H1 (cell line): Measurements from ENCODE around the gene SLC30A7. TPM values are rescaled to one million over a fixed set of nuclear protein-coding genes. Genes with fewer than 3 reads are reported as not detected.

ENCODE experiments used
- CTCF ChIA-PET: fragments of 300-600 bp; sonication (Branson Sonifier 250); formaldehyde crosslinking; loops from one replicate; lab custom pipeline; 2021; ENCODE audit not compliant: partially characterized antibody; lab: Charles Lee
- POLR2A ChIA-PET: fragments of 300-600 bp; sonication (Branson Sonifier 250); formaldehyde crosslinking; loops from one replicate; lab custom pipeline; 2021; ENCODE audit warnings: inconsistent platforms; ENCODE audit not compliant: partially characterized antibody; lab: Charles Lee
- DNase-seq, 2 experiments: peaks; one replicate each; pipeline versions ENCODE4 v3.0.0 to v3.0.0-alpha.2; 2010 to 2022; ENCODE audit warnings: low spot score in 2 of 2, low read depth in 1 of 2, mixed read lengths in 1 of 2
- FAIRE-seq: peaks from 2 replicates; lab custom pipeline; 2011; peaks lifted over from hg19 to GRCh38; lab: Jason Lieb, UNC
- H2AFZ ChIP-seq: 2 replicates; pipeline ENCODE4 v1.8.1; 2012; ENCODE audit warnings: low read length, inconsistent platforms
- H2AK5ac ChIP-seq: 2 replicates; pipeline ENCODE4 v1.6.1; 2013; ENCODE audit warnings: low read depth, low read length
- H2BK120ac ChIP-seq: replicated peaks from 2 replicates; pipeline ENCODE3; 2013; ENCODE audit warnings: low read depth, low read length, inconsistent platforms
- H2BK12ac ChIP-seq: 2 replicates; pipeline ENCODE4 v1.6.1; 2013; ENCODE audit warnings: low read depth, low read length
- H2BK15ac ChIP-seq: 2 replicates; pipeline ENCODE4 v1.6.1; 2013; ENCODE audit warnings: low read length
- H2BK20ac ChIP-seq: 2 replicates; pipeline ENCODE4 v1.6.1; 2013; ENCODE audit warnings: low read length
- H2BK5ac ChIP-seq: 2 replicates; pipeline ENCODE4 v1.6.1; 2013; ENCODE audit warnings: low read depth, low read length
- H3K14ac ChIP-seq: 2 replicates; pipeline ENCODE4 v1.6.1; 2013; ENCODE audit warnings: inconsistent platforms; ENCODE audit not compliant: insufficient read length
- H3K18ac ChIP-seq: 2 replicates; pipeline ENCODE4 v1.6.1; 2013; ENCODE audit warnings: low read length; ENCODE audit errors: extremely low read depth
- H3K23ac ChIP-seq: 2 replicates; pipeline ENCODE4 v1.6.1; 2013; ENCODE audit warnings: inconsistent platforms; ENCODE audit not compliant: insufficient read length
- H3K23me2 ChIP-seq: 2 replicates; pipeline ENCODE4 v1.6.1; 2013; ENCODE audit warnings: low read depth, low read length
- H3K27ac ChIP-seq: 2 replicates; pipeline ENCODE4 v1.6.1; 2011; ENCODE audit warnings: low read depth, low read length, inconsistent platforms
- H3K27me3 ChIP-seq, 4 experiments: replicated peaks in 1 of 4; 1 replicate in 1 of 4; 2 replicates in 3 of 4; pipeline versions ENCODE4 v1.6.1 to v1.8.1; 2011 to 2013; ENCODE audit warnings: low read length in 3 of 4, mild to moderate bottlenecking in 3 of 4, inconsistent platforms in 2 of 4, mixed read lengths in 2 of 4, moderate library complexity in 1 of 4; ENCODE audit not compliant: control insufficient read depth in 3 of 4, insufficient read depth in 3 of 4; ENCODE audit errors: extremely low read depth in 1 of 4
- H3K36me3 ChIP-seq, 4 experiments: 2 replicates each; pipeline versions ENCODE4 v1.6.1 to v1.8.1; 2011 to 2013; ENCODE audit warnings: mild to moderate bottlenecking in 4 of 4, low read length in 3 of 4, moderate library complexity in 2 of 4, control low read depth in 1 of 4, inconsistent platforms in 1 of 4; ENCODE audit not compliant: insufficient read depth in 4 of 4, control insufficient read depth in 2 of 4
- H3K4ac ChIP-seq: replicated peaks from 2 replicates; pipeline ENCODE3; 2013; ENCODE audit warnings: low read length, low read depth, mixed read lengths, inconsistent platforms; ENCODE audit not compliant: insufficient read length
- H3K4me1 ChIP-seq, 4 experiments: replicated peaks in 1 of 4; 1 replicate in 1 of 4; 2 replicates in 3 of 4; pipeline versions ENCODE4 v1.6.1 to v1.8.1; 2011 to 2013; ENCODE audit warnings: low read length in 3 of 4, inconsistent platforms in 2 of 4, mixed read lengths in 1 of 4; ENCODE audit not compliant: insufficient read depth in 4 of 4, control insufficient read depth in 3 of 4
- H3K4me2 ChIP-seq, 2 experiments: 2 replicates each; pipeline versions ENCODE4 v1.6.1 to v1.8.1; 2011 to 2013; ENCODE audit warnings: low read depth in 2 of 2, low read length in 2 of 2, control low read depth in 1 of 2, inconsistent platforms in 1 of 2, mild to moderate bottlenecking in 1 of 2; ENCODE audit not compliant: insufficient read depth in 1 of 2
- H3K4me3 ChIP-seq, 4 experiments: fragments of 200-600, 300-600 bp in 1 of 4; sonication (generic), shearing (Covaris generic), sonication (Bioruptor Twin) in 1 of 4; 2 replicates each; pipeline versions ENCODE4 v1.5.1 to v1.8.1; 2011 to 2016; ENCODE audit warnings: low read length in 4 of 4, low read depth in 3 of 4, control low read depth in 2 of 4, inconsistent platforms in 2 of 4, mild to moderate bottlenecking in 2 of 4, mixed read lengths in 1 of 4, moderate library complexity in 1 of 4; ENCODE audit not compliant: insufficient read depth in 2 of 4; ENCODE audit errors: extremely low read depth in 1 of 4
- H3K56ac ChIP-seq: replicated peaks from 2 replicates; pipeline ENCODE3; 2013; ENCODE audit warnings: low read depth, mild to moderate bottlenecking, mixed read lengths, low read length, inconsistent platforms; ENCODE audit not compliant: insufficient read length
- H3K79me1 ChIP-seq: 2 replicates; pipeline ENCODE4 v1.6.1; 2013; ENCODE audit warnings: low read depth, low read length, control low read depth
- H3K79me2 ChIP-seq, 2 experiments: 2 replicates each; pipeline versions ENCODE4 v1.6.1 to v1.8.1; 2012 to 2013; ENCODE audit warnings: low read length in 2 of 2, mild to moderate bottlenecking in 2 of 2, inconsistent platforms in 1 of 2; ENCODE audit not compliant: insufficient read depth in 2 of 2, control insufficient read depth in 1 of 2
- H3K9ac ChIP-seq, 4 experiments: replicated peaks in 1 of 4; 1 replicate in 1 of 4; 2 replicates in 3 of 4; pipeline versions ENCODE4 v1.6.1 to v1.8.1; 2011 to 2013; ENCODE audit warnings: low read depth in 3 of 4, low read length in 3 of 4, control low read depth in 2 of 4, mild to moderate bottlenecking in 2 of 4, moderate library complexity in 2 of 4, inconsistent platforms in 1 of 4; ENCODE audit errors: extremely low read depth in 1 of 4
- H3K9me3 ChIP-seq, 2 experiments: 2 replicates each; pipeline versions ENCODE4 v1.6.1 to v1.8.1; 2012 to 2013; ENCODE audit warnings: mild to moderate bottlenecking in 2 of 2, moderate library complexity in 2 of 2, control low read depth in 1 of 2, inconsistent platforms in 1 of 2, low read depth in 1 of 2, low read length in 1 of 2, mixed read lengths in 1 of 2; ENCODE audit not compliant: insufficient read depth in 2 of 2
- H4K20me1 ChIP-seq, 2 experiments: replicated peaks in 1 of 2; 2 replicates each; pipeline versions ENCODE3 to v1.8.1; 2011 to 2013; ENCODE audit warnings: inconsistent platforms in 2 of 2, low read length in 2 of 2, mild to moderate bottlenecking in 1 of 2; ENCODE audit not compliant: insufficient read depth in 2 of 2, control insufficient read depth in 1 of 2
- H4K5ac ChIP-seq: 2 replicates; pipeline ENCODE4 v1.6.1; 2013; ENCODE audit warnings: low read length, low read depth, mixed read lengths, inconsistent platforms; ENCODE audit not compliant: insufficient read length
- H4K8ac ChIP-seq: 2 replicates; pipeline ENCODE4 v1.8.0; 2013; ENCODE audit warnings: mild to moderate bottlenecking, moderate library complexity, low read length, inconsistent platforms; ENCODE audit not compliant: insufficient read depth; ENCODE audit errors: extremely low read depth
- H4K91ac ChIP-seq: replicated peaks from 2 replicates; pipeline ENCODE3; 2013; ENCODE audit warnings: low read length, mixed read lengths, inconsistent platforms; ENCODE audit not compliant: insufficient read length
- CBX8 ChIP-seq: fragments of 300-800, 300-1000 bp; sonication (generic); IDR thresholded peaks from 2 replicates; pipeline ENCODE4 v1.7.1; 2016; ENCODE audit warnings: low read depth, low read length, borderline replicate concordance
- CHD2 ChIP-seq: IDR thresholded peaks from 2 replicates; pipeline ENCODE4 v1.6.1; 2012; ENCODE audit warnings: low read length, improper control_type of control experiment
- EGR1 ChIP-seq: IDR thresholded peaks from 2 replicates; pipeline ENCODE4 v1.6.1; 2011; ENCODE audit warnings: low read depth, low read length, borderline replicate concordance
- GABPA ChIP-seq: IDR thresholded peaks from 2 replicates; pipeline ENCODE4 v1.6.1; 2011; ENCODE audit warnings: mild to moderate bottlenecking, low read length, moderate library complexity, borderline replicate concordance; ENCODE audit not compliant: insufficient read depth
- KDM1A ChIP-seq: fragments of 200-600, 300-600 bp; sonication (generic); IDR thresholded peaks from 2 replicates; pipeline ENCODE4 v1.7.1; 2016; ENCODE audit warnings: mild to moderate bottlenecking, low read length, borderline replicate concordance
- RFX5 ChIP-seq: IDR thresholded peaks from 2 replicates; pipeline ENCODE4 v1.6.1; 2011; ENCODE audit warnings: low read depth, low read length, improper control_type of control experiment, borderline replicate concordance
- SIX5 ChIP-seq: IDR thresholded peaks from 2 replicates; pipeline ENCODE4 v1.6.1; 2011; ENCODE audit warnings: mild to moderate bottlenecking, low read depth, low read length
- SP1 ChIP-seq: IDR thresholded peaks from 2 replicates; pipeline ENCODE4 v1.6.1; 2011; ENCODE audit warnings: low read depth, low read length
- SP4 ChIP-seq: IDR thresholded peaks from 2 replicates; pipeline ENCODE4 v1.6.1; 2012; ENCODE audit warnings: low read length, inconsistent platforms
- TAF1 ChIP-seq: IDR thresholded peaks from 2 replicates; pipeline ENCODE4 v1.6.1; 2011; ENCODE audit warnings: mild to moderate bottlenecking, low read depth, low read length
- WGBS, 2 experiments: shearing (Covaris generic) in 1 of 2; methylation state at CpG; one replicate each; pipeline versions ENCODE4 v1.1.6 to v1.1.7; 2013 to 2015; ENCODE audit warnings: low lambda C conversion rate in 2 of 2, mixed read lengths in 2 of 2, inconsistent platforms in 1 of 2, low coverage in 1 of 2, missing lambda C conversion rate in 1 of 2; ENCODE audit not compliant: insufficient replicate concordance in 2 of 2, insufficient coverage in 1 of 2, insufficient read length in 1 of 2; ENCODE audit errors: extremely low coverage in 1 of 2, missing lambda C conversion rate in 1 of 2; 5-methylcytosine and 5-hydroxymethylcytosine counted together
- polyA plus RNA-seq, 7 experiments: library from polyadenylated mRNA; depleted of rRNA in 3 of 7; stranded (reverse) in 5 of 7; unstranded in 2 of 7; fragments of >200 nt in 5 of 7; fragments of 200-250 nt in 2 of 7; gene quantifications; 1 replicate in 5 of 7; 2 replicates in 1 of 7; 4 replicates in 1 of 7; pipeline versions ENCODE4 v1.2.1 to v1.2.3, GENCODE V29; 2011 to 2013; ENCODE audit warnings: missing spikeins in 2 of 7, mixed read lengths in 2 of 7
- total RNA-seq: library from RNA; stranded (reverse); fragmentation: NEBNext Ultra II Directional; extraction: Animal tissue kit (Norgen Biotek cat#: 25700); gene quantifications from 2 replicates; pipeline ENCODE4 v1.2.1, GENCODE V29; 2021
- TF ChIP-seq, protein P1 (sequence below): IDR thresholded peaks from 2 replicates; pipeline ENCODE4 v1.6.1; 2012; ENCODE audit warnings: inconsistent platforms
- TF ChIP-seq, protein P2 (sequence below): IDR thresholded peaks from 2 replicates; pipeline ENCODE4 v1.6.1; 2012; ENCODE audit warnings: inconsistent platforms
- TF ChIP-seq, protein P3 (sequence below): IDR thresholded peaks from 2 replicates; pipeline ENCODE4 v1.6.1; 2011; ENCODE audit warnings: low read depth, mild to moderate bottlenecking, low read length; ENCODE audit not compliant: insufficient read depth

Gene SLC30A7
- total and polyA plus RNA-seq, 2 of the 8 experiments (the other 6 are each of a cell fraction or from before 2014, with no cell fraction given) = 5.5 to 22.1 TPM

GRCh38 chr1:100955322-100955721, 59.4 kb downstream of the SLC30A7 start:
- FAIRE-seq = no peak
- H3K4me2 ChIP-seq = no peak overlapping the region
- TF ChIP-seq KDM1A (no peak), EGR1 (no peak), TAF1 (no peak), CHD2 (no peak), SP1 (no peak), SIX5 (no peak), GABPA (no peak), SP4 (no peak), RFX5 (no peak), CBX8 (no peak)
- TF ChIP-seq, protein P1, sequence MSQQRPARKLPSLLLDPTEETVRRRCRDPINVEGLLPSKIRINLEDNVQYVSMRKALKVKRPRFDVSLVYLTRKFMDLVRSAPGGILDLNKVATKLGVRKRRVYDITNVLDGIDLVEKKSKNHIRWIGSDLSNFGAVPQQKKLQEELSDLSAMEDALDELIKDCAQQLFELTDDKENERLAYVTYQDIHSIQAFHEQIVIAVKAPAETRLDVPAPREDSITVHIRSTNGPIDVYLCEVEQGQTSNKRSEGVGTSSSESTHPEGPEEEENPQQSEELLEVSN = no peak
- TF ChIP-seq, protein P2, sequence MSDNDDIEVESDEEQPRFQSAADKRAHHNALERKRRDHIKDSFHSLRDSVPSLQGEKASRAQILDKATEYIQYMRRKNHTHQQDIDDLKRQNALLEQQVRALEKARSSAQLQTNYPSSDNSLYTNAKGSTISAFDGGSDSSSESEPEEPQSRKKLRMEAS = no peak
- TF ChIP-seq, protein P3, sequence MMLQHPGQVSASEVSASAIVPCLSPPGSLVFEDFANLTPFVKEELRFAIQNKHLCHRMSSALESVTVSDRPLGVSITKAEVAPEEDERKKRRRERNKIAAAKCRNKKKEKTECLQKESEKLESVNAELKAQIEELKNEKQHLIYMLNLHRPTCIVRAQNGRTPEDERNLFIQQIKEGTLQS = no peak

More at GRCh38 chr1:100955322-100955721, 59.4 kb downstream of the SLC30A7 start:
- no peaks in the 10 kb centered on the region for H3K79me1 ChIP-seq
- H4K91ac ChIP-seq = no peak overlapping the region
- H3K23ac ChIP-seq = no peak overlapping the region
- no peaks in the 10 kb centered on the region; a peak in 1 of 4 replicates for H3K79me2 ChIP-seq
- no peak overlapping the region for H3K14ac ChIP-seq
- 86% methylated on average over 1 of the region's 1 CpG; no CpG with 5 or more reads in 1 of the 2 experiments for WGBS, 2 experiments
- DNase-seq = no peak
- H3K23me2 ChIP-seq = no peaks in the 10 kb centered on the region
- H2AK5ac ChIP-seq = no peak overlapping the region
- H2BK15ac ChIP-seq = no peak overlapping the region
- no peak overlapping the region for H3K18ac ChIP-seq
- no peak overlapping the region for H3K56ac ChIP-seq
- H3K27me3 ChIP-seq = no peaks in the 10 kb centered on the region
- ChIA-PET CTCF (interaction anchor here (0.6 kb wide), 2 partner anchors 190 to 292 kb away, joined by 3 read pairs; no protein-coding TSS in a partner anchor), POLR2A (no interaction called here)
- no peak overlapping the region for H4K8ac ChIP-seq
- H2AFZ ChIP-seq = no peak overlapping the region
- no peak overlapping the region for H3K4ac ChIP-seq
- H4K5ac ChIP-seq = no peak overlapping the region
- H4K20me1 ChIP-seq = no peaks in the 10 kb centered on the region
- H3K36me3 ChIP-seq = peaks cover 0 to 6% (median 1%) of the 10 kb centered on the region in 4 experiments; a peak in 3 of 8 replicates
- no peak overlapping the region for H2BK120ac ChIP-seq
- H3K4me3 ChIP-seq = no peak overlapping the region
- peaks cover 4 to 17% (median 9%) of the 10 kb centered on the region in 4 experiments; a peak in 6 of 7 replicates for H3K4me1 ChIP-seq
- H3K9me3 ChIP-seq = no peaks in the 10 kb centered on the region
- H2BK20ac ChIP-seq = no peak overlapping the region
- H3K9ac ChIP-seq = no peak overlapping the region
- H2BK5ac ChIP-seq = no peak overlapping the region
- no peak overlapping the region for H3K27ac ChIP-seq
- no peak overlapping the region for H2BK12ac ChIP-seq
